Measurements from ENCODE around the gene PNPLA8. TPM values are rescaled to one million over a fixed set of nuclear protein-coding genes. Genes with fewer than 3 reads are reported as not detected.

PNPLA8 gene
- total RNA-seq, 4 donors from 2014 or later, result 4.8 to 41.9 (median 18.5) TPM

GRCh38 chr7:108484137-108484536, 41.8 kb downstream of the PNPLA8 start:
- H3K4me3 ChIP-seq, result no peak overlapping the region
- H3K27ac ChIP-seq, result no peak overlapping the region
- intact Hi-C loops (cut with DNase I; ENCODE audit: low total_unique reads) (no loop called here), in situ Hi-C loops (cut with MboI; ENCODE audit: low pct_ligation_motif_present in 1 of 4, low pct_unique_long_range_greater_than_20kb in 1 of 4, low sequenced_read_pairs in 3 of 4) (loop anchor here in 3 of 4 donors (25.0 kb wide), 1 partner anchor 297 kb away; no protein-coding TSS in a partner anchor)
- TF ChIP-seq POLR2AphosphoS5 (IDR thresholded peaks at IDR 0.05) (no peak), POLR2A (IDR thresholded peaks at IDR 0.05) (no peak), EP300 (IDR thresholded peaks at IDR 0.05; ENCODE audit: low read depth) (no peak), CTCF (IDR thresholded peaks at IDR 0.05) (no peak)
- H3K27me3 ChIP-seq, result no peaks in the 10 kb centered on the region
- H3K36me3 ChIP-seq, result peaks cover 0 to 22% (median 9%) of the 10 kb centered on the region in 4 donors
- no peaks in the 10 kb centered on the region for H3K9me3 ChIP-seq
- no peak for DNase-seq
- H3K4me1 ChIP-seq, result no peaks in the 10 kb centered on the region
- 96 to 100% methylated on average over 1 of the region's 1 CpG for WGBS, 2 donors (ENCODE audit: low coverage in 1 of 2)

- TF ChIP-seq POLR2AphosphoS5 (IDR thresholded peaks at IDR 0.05) (no peak), CTCF (IDR thresholded peaks at IDR 0.05) (no peak), EP300 (IDR thresholded peaks at IDR 0.05; ENCODE audit: low read depth) (no peak), POLR2A (IDR thresholded peaks at IDR 0.05) (no peak)
- WGBS, 2 donors (ENCODE audit: low coverage in 1 of 2), result 95% methylated on average over 5 of the region's 5 CpGs
- peaks cover 0 to 15% (median 4%) of the 10 kb centered on the region in 4 donors for H3K36me3 ChIP-seq
- no peaks in the 10 kb centered on the region for H3K4me1 ChIP-seq
- H3K4me3 ChIP-seq, result no peak overlapping the region
- intact Hi-C loops (cut with DNase I; ENCODE audit: low total_unique reads) (no loop called here), in situ Hi-C loops (cut with MboI; ENCODE audit: low pct_ligation_motif_present in 1 of 4, low pct_unique_long_range_greater_than_20kb in 1 of 4, low sequenced_read_pairs in 3 of 4) (loop anchor here in 3 of 4 donors (25.0 kb wide), 1 partner anchor 293 kb away; no protein-coding TSS in a partner anchor)
- no peak overlapping the region for H3K27ac ChIP-seq
- no peaks in the 10 kb centered on the region for H3K27me3 ChIP-seq
- H3K9me3 ChIP-seq, result no peaks in the 10 kb centered on the region
- DNase-seq, result no peak
Measured at GRCh38 chr7:108480311-108480710, 45.6 kb downstream of the PNPLA8 start.

- intact Hi-C loops (cut with DNase I; ENCODE audit: low total_unique reads), result no loop called here
- Histone ChIP-seq H3K9me3 (no peaks in the 10 kb centered on the region), H3K4me3 (no peak overlapping the region), H3K36me3 (peaks cover 0 to 15% (median 4%) of the 10 kb centered on the region in 4 donors), H3K27me3 (no peaks in the 10 kb centered on the region), H3K27ac (no peak overlapping the region), H3K4me1 (no peaks in the 10 kb centered on the region)
- 92 to 100% methylated on average over 2 of the region's 2 CpGs for WGBS, 2 donors (ENCODE audit: low coverage in 1 of 2)
- in situ Hi-C loops (cut with MboI; ENCODE audit: low pct_ligation_motif_present in 1 of 4, low pct_unique_long_range_greater_than_20kb in 1 of 4, low sequenced_read_pairs in 3 of 4), result loop anchor here in 3 of 4 donors (25.0 kb wide), 1 partner anchor 292 kb away; no protein-coding TSS in a partner anchor
- no peak for DNase-seq
- TF ChIP-seq EP300 (IDR thresholded peaks at IDR 0.05; ENCODE audit: low read depth) (no peak), POLR2AphosphoS5 (IDR thresholded peaks at IDR 0.05) (no peak), POLR2A (IDR thresholded peaks at IDR 0.05) (no peak), CTCF (IDR thresholded peaks at IDR 0.05) (no peak)
Measured at GRCh38 chr7:108479751-108480150, 46.2 kb downstream of the PNPLA8 start.

- Histone ChIP-seq H3K9me3 (no peaks in the 10 kb centered on the region), H3K27ac (no peak overlapping the region), H3K4me3 (no peak overlapping the region), H3K27me3 (no peaks in the 10 kb centered on the region), H3K36me3 (peaks cover 0 to 13% (median 4%) of the 10 kb centered on the region in 4 donors), H3K4me1 (no peaks in the 10 kb centered on the region)
- in situ Hi-C loops (cut with MboI; ENCODE audit: low pct_ligation_motif_present in 1 of 4, low pct_unique_long_range_greater_than_20kb in 1 of 4, low sequenced_read_pairs in 3 of 4), result loop anchor here in 3 of 4 donors (25.0 kb wide), 1 partner anchor 292 kb away; no protein-coding TSS in a partner anchor
- WGBS, 2 donors (ENCODE audit: low coverage in 1 of 2), result 88 to 97% methylated on average over 5 of the region's 5 CpGs
- intact Hi-C loops (cut with DNase I; ENCODE audit: low total_unique reads), result no loop called here
- DNase-seq, result no peak
- TF ChIP-seq POLR2AphosphoS5 (IDR thresholded peaks at IDR 0.05), result no peak
Measured at GRCh38 chr7:108479118-108479517, 46.8 kb downstream of the PNPLA8 start.

GRCh38 chr7:108468246-108468645, 57.7 kb downstream of the PNPLA8 start:
- TF ChIP-seq POLR2AphosphoS5 (IDR thresholded peaks at IDR 0.05) (no peak), POLR2A (IDR thresholded peaks at IDR 0.05) (no peak), CTCF (IDR thresholded peaks at IDR 0.05) (no peak), EP300 (IDR thresholded peaks at IDR 0.05; ENCODE audit: low read depth) (no peak)
- DNase-seq, result no peak
- WGBS, 2 donors (ENCODE audit: low coverage in 1 of 2), result 60 to 73% methylated on average over 4 of the region's 4 CpGs
- Histone ChIP-seq H3K4me1 (no peaks in the 10 kb centered on the region), H3K36me3 (no peaks in the 10 kb centered on the region), H3K4me3 (no peak overlapping the region), H3K9me3 (no peaks in the 10 kb centered on the region), H3K27ac (no peak overlapping the region), H3K27me3 (no peaks in the 10 kb centered on the region)
- in situ Hi-C loops (cut with MboI; ENCODE audit: low pct_ligation_motif_present in 1 of 4, low pct_unique_long_range_greater_than_20kb in 1 of 4, low sequenced_read_pairs in 3 of 4) (no loop called here), intact Hi-C loops (cut with DNase I; ENCODE audit: low total_unique reads) (no loop called here)

Measured in transverse colon (tissue), 4 donors.